Measurements from ENCODE around the gene PCGF3. TPM values are rescaled to one million over a fixed set of nuclear protein-coding genes. Genes with fewer than 3 reads are reported as not detected.

The PCGF3 gene
- total and polyA plus RNA-seq, 3 donors from 2014 or later: 37.3 to 84.8 (median 84.2) TPM

DNA sequence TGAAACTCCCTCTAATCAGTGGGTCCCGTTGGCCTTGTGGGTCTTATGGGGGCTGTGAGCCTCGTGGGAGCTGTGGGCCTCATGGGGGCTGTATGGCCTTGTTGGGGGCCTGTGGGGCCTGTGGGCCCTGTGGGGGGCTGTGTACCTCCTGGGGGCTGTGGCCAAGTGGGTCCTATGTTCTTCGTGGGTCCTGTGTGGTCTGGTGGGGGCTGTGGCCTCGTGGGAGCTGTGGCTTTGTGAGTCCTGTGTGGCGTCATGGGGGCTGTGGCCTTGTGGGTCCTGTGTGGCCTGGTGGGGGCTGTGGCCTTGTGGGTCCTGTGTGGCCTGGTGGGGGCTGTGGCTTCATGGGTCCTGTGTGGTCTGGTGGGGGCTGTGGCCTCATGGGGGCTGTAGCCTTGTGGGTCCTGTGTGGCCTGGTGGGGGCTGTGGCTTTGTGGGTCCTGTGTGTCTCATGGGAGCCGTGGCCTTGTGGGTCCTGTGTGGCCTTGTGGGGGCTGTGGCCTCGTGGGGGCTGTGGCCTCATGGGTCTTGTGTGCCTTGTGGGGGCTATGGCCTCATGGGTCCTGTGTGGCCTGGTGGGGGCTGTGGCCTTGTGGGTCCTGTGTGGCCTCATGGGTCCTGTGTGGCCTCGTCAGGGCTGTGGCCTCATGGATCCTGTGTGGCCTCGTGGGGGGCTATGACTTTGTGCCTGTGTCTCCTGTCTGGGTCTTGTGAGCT, 7.4 kb downstream of the PCGF3 start:
- Histone ChIP-seq H3K27me3 (no peaks in the 10 kb centered on the region), H3K9me3 (no peaks in the 10 kb centered on the region), H3K36me3 (ENCODE audit: low read depth, missing control alignments) (no peaks in the 10 kb centered on the region), H3K4me3 (no peak overlapping the region), H3K4me1 (peaks cover 13% of the 10 kb centered on the region), H3K27ac (no peak overlapping the region)
- intact Hi-C loops (cut with DNase I; ENCODE audit: low total_unique reads): no loop called here
- DNase-seq: no peak
- 75 to 79% methylated on average over 4 to 9 of the region's 9 CpGs for WGBS, 2 donors
- no peak for TF ChIP-seq POLR2A (IDR thresholded peaks at IDR 0.05)
- TF ChIP-seq, protein P1, sequence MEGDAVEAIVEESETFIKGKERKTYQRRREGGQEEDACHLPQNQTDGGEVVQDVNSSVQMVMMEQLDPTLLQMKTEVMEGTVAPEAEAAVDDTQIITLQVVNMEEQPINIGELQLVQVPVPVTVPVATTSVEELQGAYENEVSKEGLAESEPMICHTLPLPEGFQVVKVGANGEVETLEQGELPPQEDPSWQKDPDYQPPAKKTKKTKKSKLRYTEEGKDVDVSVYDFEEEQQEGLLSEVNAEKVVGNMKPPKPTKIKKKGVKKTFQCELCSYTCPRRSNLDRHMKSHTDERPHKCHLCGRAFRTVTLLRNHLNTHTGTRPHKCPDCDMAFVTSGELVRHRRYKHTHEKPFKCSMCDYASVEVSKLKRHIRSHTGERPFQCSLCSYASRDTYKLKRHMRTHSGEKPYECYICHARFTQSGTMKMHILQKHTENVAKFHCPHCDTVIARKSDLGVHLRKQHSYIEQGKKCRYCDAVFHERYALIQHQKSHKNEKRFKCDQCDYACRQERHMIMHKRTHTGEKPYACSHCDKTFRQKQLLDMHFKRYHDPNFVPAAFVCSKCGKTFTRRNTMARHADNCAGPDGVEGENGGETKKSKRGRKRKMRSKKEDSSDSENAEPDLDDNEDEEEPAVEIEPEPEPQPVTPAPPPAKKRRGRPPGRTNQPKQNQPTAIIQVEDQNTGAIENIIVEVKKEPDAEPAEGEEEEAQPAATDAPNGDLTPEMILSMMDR (IDR thresholded peaks at IDR 0.05): no peak

DNA sequence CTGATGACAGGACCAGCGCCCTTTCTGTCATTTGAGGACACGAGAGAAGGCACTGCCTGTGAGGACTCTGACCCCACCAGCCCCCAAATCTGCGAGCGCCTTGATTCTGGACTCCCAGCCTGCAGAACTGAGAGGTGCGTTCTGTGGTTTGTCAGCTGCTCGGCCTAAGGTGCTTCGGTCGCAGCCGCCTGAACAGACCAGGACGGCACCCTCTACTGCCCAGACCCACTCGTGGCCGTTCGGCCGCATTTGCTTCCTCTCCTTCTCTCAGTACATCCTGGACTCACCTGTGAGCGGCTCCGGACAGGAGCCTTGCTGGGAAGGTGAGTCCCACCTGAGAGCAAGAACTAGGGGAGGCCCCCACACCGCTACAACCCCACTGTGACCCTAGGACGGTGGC, 8.5 kb downstream of the PCGF3 start:
- DNase-seq: no peak
- 93 to 95% methylated on average over 10 to 18 of the region's 18 CpGs for WGBS, 2 donors
- Histone ChIP-seq H3K4me3 (no peak overlapping the region), H3K9me3 (no peaks in the 10 kb centered on the region), H3K27me3 (no peaks in the 10 kb centered on the region), H3K36me3 (ENCODE audit: low read depth, missing control alignments) (no peaks in the 10 kb centered on the region), H3K27ac (no peak overlapping the region), H3K4me1 (peaks cover 8% of the 10 kb centered on the region)
- intact Hi-C loops (cut with DNase I; ENCODE audit: low total_unique reads): no loop called here
- no peak for TF ChIP-seq POLR2A (IDR thresholded peaks at IDR 0.05)
- TF ChIP-seq, protein P1 (IDR thresholded peaks at IDR 0.05): no peak

DNA sequence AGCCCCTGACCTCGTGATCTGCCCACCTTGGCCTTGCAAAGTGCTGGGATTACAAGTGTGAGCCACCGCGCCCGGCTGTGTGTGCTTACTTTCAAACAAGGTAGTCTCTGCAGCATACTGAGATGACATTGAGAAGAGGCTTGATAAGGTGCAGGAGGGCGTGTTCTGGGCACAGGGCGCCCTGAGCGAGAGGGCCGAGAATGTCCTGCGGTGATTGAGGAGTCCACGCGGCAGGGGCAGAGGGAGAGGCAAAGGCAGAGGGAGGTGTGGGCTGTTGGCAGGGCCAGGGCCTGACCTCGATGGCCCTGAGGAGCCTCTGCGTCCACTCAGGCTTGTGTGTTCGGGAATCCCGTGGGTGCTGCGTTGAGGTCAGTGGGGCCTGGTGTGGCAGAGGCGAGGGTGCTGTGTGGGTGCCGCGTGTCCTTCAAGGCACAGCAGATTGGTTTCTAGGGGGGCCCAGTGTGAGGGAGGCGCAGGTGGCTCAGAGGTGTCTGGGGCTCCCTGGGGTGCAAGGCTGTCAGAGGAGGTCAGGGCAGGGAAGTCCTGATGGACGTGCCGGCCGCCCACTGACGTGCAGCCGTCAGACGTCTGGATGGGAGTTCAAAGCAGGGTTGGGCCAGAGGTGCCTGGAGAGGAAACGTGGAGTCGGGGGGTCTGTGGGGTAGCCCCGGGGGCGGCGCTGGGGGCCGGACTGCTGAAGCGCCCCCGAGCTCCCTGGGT, 12.1 kb downstream of the PCGF3 start:
- Histone ChIP-seq H3K27me3 (no peaks in the 10 kb centered on the region), H3K27ac (no peak overlapping the region), H3K4me1 (peaks cover 27% of the 10 kb centered on the region), H3K4me3 (no peak overlapping the region), H3K36me3 (ENCODE audit: low read depth, missing control alignments) (no peaks in the 10 kb centered on the region), H3K9me3 (no peaks in the 10 kb centered on the region)
- intact Hi-C loops (cut with DNase I; ENCODE audit: low total_unique reads): no loop called here
- DNase-seq: no peak
- WGBS, 2 donors: 78 to 83% methylated on average over 20 to 34 of the region's 34 CpGs
- TF ChIP-seq POLR2A (IDR thresholded peaks at IDR 0.05): no peak
- TF ChIP-seq, protein P1 (IDR thresholded peaks at IDR 0.05): no peak

DNA sequence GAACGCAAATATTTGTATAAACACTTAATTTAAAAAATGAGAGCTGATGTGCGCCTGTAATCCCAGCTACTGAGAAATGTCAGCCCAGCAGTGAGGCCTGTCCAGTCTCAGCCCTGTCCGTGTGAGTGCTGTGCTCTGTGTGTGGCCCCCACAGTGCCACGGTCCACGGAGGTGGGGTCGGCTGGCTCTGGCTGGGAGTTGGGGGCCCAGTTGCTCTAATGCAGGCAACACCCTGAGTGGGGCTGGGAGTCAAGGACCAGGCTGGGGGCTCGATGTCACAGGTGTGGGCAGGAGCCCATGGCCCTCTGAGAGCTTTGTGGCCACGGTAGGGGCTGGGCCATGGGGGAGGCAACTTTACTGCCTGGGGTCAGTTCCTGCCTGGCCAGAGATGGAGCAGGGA, 12.8 kb downstream of the PCGF3 start:
- Histone ChIP-seq H3K4me1 (peaks cover 27% of the 10 kb centered on the region), H3K4me3 (no peak overlapping the region), H3K27me3 (no peaks in the 10 kb centered on the region), H3K36me3 (ENCODE audit: low read depth, missing control alignments) (no peaks in the 10 kb centered on the region), H3K9me3 (no peaks in the 10 kb centered on the region), H3K27ac (no peak overlapping the region)
- TF ChIP-seq, protein P1 (IDR thresholded peaks at IDR 0.05): no peak
- WGBS, 2 donors: 70 to 78% methylated on average over 8 of the region's 8 CpGs
- DNase-seq: no peak
- intact Hi-C loops (cut with DNase I; ENCODE audit: low total_unique reads): no loop called here

All from testis (tissue), 3 donors.